Endometrium (tissue), 2 donors: Measurements from ENCODE around the gene MYO7A.
"Not testable (repeated sequence)": the region's sequence is repeated elsewhere in the genome, so short reads cannot be mapped to it uniquely, and the experiment has no call there.

ENCODE experiments used
- FAIRE-seq: peaks from 2 replicates; lab custom pipeline; 2012; peaks lifted over from hg19 to GRCh38; lab: Jason Lieb, UNC
- donor health status: control.
- donor health status: control.

MYO7A gene

GRCh38 chr11:77093056-77093891, 34.8 kb upstream of the MYO7A start:
- FAIRE-seq, result no peak

GRCh38 chr11:77093987-77094840, 33.8 kb upstream of the MYO7A start:
- no peak for FAIRE-seq

- FAIRE-seq, result no peak
These were observed 33.1 kb upstream of the MYO7A start for GRCh38 chr11:77094841-77095365.

GRCh38 chr11:77095551-77096490, 32.2 kb upstream of the MYO7A start:
- no peak for FAIRE-seq

GRCh38 chr11:77096591-77097019, 31.4 kb upstream of the MYO7A start:
- FAIRE-seq, result no peak

GRCh38 chr11:77097180-77097579, 30.9 kb upstream of the MYO7A start:
- FAIRE-seq, result not testable (repeated sequence)

GRCh38 chr11:77100166-77101042, 27.6 kb upstream of the MYO7A start:
- FAIRE-seq, result no peak

- no peak for FAIRE-seq
These were observed 27.0 kb upstream of the MYO7A start for GRCh38 chr11:77101043-77101537.

- FAIRE-seq, result no peak
These were observed 25.5 kb upstream of the MYO7A start, which contains the start of gene OMP for GRCh38 chr11:77102246-77103210. OMP (plus strand) TSS chr11:77102840; CDS start chr11:77102840, 0 bp downstream.

- FAIRE-seq, result no peak
These were observed 24.7 kb upstream of the MYO7A start for GRCh38 chr11:77103319-77103718.

GRCh38 chr11:77104727-77105126, 23.3 kb upstream of the MYO7A start:
- FAIRE-seq, result no peak

- FAIRE-seq, result no peak
These were observed 21.7 kb upstream of the MYO7A start for GRCh38 chr11:77106321-77106720.

- FAIRE-seq, result no peak
These were observed 21.3 kb upstream of the MYO7A start for GRCh38 chr11:77106759-77107158.

- no peak for FAIRE-seq
These were observed 20.1 kb upstream of the MYO7A start for GRCh38 chr11:77107950-77108349.

GRCh38 chr11:77108436-77108835, 19.6 kb upstream of the MYO7A start:
- FAIRE-seq, result no peak

- FAIRE-seq, result no peak
These were observed 18.6 kb upstream of the MYO7A start for GRCh38 chr11:77109236-77110019.

- FAIRE-seq, result no peak
These were observed 17.2 kb upstream of the MYO7A start for GRCh38 chr11:77110836-77111235.

GRCh38 chr11:77111277-77111676, 16.8 kb upstream of the MYO7A start:
- FAIRE-seq, result no peak
